HG03103 (cell line): ENCODE measurements around the gene GPR161.
"Not testable (repeated sequence)": the region's sequence is repeated elsewhere in the genome, so short reads cannot be mapped to it uniquely, and the experiment has no call there.

ENCODE experiments used
- ATAC-seq: cut with Tn5 transposase; IDR thresholded peaks from one replicate; pipeline ENCODE4 v1.9.1; 2021; ENCODE audit warnings: low read depth; ENCODE audit not compliant: unreplicated experiment

Gene GPR161, protein sequence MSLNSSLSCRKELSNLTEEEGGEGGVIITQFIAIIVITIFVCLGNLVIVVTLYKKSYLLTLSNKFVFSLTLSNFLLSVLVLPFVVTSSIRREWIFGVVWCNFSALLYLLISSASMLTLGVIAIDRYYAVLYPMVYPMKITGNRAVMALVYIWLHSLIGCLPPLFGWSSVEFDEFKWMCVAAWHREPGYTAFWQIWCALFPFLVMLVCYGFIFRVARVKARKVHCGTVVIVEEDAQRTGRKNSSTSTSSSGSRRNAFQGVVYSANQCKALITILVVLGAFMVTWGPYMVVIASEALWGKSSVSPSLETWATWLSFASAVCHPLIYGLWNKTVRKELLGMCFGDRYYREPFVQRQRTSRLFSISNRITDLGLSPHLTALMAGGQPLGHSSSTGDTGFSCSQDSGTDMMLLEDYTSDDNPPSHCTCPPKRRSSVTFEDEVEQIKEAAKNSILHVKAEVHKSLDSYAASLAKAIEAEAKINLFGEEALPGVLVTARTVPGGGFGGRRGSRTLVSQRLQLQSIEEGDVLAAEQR

DNA sequence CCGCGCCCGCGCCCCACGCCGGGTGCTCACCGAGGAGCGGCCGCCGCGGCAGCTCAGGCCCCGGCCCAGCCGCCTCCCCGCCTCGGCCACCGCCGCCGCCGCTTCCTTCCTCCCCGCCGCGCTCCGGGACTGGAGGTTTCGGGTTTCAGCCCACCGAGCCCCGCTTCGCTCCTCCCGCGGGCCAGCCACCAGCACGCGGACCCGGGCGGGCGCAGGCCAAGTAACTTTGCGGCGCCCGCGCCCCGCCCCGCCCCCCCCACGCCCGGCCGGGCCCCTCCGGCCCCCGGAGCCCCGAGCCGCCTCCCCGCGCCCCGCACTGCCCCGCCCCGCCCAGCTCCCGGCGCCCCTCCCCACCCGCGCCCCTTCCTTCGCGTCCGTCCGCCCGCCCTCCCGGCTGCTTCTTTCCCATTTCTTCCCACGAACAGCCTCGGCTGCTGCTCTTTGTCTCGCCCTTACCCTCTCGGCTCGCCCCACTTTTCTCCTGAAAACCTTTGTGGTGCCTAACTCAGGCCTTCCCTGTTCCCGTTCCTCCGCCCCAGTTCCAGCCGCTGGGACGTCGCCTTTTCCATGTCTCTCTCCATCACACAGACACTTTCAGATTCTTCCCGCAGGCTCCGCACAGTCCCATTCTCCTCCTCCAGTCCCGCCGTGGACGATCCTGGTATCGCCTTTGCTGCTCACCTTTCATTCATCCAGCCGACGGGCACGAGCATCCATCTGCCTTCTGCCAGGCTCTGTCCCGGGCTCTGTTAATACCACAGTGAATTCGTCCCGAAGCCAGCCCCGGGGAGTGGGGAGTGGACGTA lies at the start of gene GPR161:
Gene GPR161 (minus strand): TSS at position 222 of the 806 bp plus-strand sequence. CDS start 32,080 bp downstream, outside the sequence.
- ATAC-seq, result no peak

DNA sequence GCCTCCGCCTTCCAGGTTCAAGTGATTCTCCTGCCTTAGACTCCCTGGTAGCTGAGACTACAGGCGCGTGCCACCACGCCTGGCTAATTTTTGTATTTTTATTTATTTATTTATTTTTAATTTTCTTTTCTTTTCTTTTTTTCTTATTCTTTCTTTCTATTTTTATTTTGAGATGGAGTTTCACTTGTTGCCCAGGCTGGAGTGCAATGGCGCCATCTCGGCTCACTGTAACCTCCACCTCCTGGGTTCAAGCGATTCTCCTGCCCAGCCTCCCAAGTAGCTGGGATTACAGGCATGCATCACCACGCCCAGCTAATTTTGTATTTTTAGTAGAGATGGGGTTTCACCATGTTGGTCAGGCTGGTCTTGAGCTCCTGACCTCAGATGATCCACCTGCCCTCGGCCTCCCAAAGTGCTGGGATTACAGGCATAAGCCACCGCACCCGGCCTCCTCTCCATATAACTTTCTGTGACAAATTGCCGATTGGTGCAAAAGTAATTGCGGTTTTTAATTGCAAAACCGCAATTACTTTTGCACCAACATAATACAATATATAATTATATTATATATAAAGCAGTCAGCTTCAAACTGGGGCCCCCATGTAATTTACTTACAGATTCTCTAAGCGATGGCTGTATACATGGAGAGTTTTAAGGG lies 44.5 kb upstream of the GPR161 start:
- ATAC-seq, result not testable (repeated sequence)

DNA sequence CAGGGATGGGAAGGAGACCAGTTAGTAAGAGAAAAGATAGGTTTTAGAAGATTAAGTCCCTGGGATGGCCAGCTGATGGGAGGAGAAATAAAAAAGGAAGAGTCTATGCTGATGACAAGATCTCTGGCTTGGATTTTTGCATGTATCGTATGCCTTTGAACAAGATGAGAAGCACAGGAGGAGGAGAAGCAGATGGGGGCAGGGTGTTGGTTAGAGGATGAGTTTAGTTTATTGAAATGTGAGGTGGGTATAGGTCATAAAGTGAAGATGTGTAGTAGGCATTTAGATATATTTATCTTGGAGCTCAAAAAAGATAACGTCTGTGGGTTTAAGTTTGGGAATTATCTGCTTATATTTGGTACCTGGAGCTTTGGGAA lies 43.4 kb upstream of the GPR161 start:
- no peak for ATAC-seq

DNA sequence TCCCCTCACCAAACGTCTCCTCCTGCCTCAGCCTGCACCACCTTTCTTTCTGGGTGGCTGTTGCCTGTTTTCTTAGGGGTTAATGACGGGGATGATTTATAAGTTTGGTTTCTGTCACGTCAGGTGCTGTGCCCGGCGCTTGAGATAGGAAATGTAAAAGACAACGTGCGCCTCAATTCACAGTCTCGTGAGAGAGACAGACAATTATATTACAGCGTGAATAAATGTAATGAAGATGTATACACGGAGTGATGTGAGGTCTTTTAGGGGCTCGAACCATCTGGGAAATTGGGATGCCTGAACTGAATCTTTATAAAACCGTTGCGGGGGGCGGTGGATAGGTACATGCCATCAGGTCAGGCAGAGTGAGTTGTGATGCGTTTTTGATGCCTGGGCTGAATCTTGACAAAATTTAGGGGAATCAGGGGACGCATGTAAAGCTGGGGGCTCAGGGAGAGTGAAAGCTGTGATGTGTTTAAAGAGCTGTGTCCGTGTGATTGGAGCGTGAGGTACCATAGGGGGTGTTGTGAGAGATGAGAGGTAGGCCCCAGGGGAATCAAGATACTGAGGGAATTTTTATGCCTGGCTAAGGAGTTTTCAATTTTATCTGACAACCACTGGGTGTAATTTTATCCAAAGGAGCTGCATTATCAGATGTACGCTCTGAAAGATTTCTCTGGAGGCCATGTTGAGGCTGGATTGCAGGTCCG lies 42.9 kb upstream of the GPR161 start:
- ATAC-seq, result no peak

DNA sequence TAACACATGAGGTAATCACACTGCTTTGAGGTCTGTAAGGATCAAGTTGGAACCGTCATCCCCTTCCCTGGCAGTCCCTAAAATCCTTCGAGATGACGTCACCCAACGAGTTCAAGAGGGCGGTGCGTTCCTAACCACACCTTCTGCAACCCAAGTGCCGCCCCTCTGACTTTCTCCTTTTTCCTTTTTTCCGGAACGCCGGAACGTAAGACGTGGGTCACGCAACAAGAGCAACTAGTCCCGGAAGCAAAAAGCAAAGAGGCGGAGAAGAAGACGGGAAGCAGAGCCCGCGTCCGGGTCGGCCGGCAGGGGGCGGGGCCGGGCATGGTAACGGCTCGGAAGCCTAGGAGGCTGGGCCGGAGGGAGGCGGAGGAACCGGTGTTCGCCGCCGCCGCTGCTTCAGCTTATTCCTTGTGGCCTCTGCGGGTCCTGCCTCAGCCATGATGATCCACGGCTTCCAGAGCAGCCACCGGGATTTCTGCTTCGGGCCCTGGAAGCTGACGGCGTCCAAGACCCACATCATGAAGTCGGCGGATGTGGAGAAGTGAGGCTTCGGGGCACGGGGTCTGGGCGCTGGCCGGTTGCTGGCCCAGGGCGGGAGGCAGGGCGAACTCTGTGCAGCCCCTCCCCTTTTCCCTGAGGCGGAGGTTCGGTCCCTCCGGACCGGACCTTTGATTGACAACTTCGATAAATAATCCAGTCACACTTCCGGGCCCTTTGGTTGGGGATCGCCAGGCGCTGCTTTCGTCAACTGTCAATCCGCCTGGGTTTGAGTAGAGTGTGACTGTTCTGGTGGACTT lies 42.1 kb upstream of the GPR161 start, which contains the start of gene TIPRL:
Gene TIPRL (plus strand): TSS at position 325 of the 800 bp plus-strand sequence. CDS start 116 bp downstream, at position 441.
- peak; percentile 90 for ATAC-seq

DNA sequence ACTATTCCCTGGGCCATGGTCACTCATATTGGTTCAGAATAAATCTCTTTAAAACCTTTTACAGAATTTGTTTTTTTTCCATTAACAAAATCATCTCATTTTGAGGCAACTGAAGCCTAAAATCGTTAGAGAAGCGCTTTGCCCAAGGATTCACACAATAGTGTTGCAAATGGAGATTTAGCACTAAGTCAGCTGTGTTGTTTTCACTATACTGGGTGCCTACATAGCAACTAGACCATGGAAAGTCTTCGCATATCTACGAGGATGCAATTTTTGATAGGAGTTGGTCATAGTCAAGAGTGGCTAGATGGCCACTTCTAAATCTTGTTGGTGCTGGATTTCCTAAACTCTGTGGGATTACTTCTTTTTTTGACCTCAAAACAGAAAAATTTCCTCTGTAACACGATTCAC lies 41.5 kb upstream of the GPR161 start:
- ATAC-seq, result no peak

DNA sequence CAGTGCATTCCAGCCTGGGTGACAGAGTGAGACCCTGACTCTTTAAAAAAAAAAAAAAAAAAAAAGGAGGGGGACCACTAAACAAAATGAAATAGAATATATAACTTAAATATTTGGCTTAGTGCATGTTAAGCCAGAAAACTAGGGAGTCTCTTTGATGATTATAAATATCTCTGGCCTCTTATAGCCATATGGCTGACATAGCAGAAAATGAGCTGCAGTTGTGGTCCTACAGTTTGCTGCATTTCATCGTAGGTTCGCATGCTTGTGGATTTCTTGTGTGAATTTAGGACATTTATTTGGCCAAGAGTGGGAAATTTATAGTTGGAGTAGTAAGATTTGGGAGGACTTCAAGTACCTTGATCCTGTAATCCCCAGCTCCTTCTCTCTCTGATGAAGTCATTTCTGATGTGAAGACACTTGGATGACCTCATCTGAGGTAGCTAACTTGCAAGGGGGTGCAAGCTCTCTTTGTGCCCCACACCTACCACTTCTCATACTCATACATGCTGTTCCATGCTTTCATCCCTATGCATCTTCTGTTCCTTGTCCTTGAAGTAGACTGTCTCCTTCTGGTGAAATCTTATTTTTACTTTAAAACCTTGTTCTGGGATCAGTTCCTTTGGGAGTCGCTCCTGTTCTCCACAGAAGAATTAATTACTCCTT lies 35.7 kb upstream of the GPR161 start:
- no peak for ATAC-seq

DNA sequence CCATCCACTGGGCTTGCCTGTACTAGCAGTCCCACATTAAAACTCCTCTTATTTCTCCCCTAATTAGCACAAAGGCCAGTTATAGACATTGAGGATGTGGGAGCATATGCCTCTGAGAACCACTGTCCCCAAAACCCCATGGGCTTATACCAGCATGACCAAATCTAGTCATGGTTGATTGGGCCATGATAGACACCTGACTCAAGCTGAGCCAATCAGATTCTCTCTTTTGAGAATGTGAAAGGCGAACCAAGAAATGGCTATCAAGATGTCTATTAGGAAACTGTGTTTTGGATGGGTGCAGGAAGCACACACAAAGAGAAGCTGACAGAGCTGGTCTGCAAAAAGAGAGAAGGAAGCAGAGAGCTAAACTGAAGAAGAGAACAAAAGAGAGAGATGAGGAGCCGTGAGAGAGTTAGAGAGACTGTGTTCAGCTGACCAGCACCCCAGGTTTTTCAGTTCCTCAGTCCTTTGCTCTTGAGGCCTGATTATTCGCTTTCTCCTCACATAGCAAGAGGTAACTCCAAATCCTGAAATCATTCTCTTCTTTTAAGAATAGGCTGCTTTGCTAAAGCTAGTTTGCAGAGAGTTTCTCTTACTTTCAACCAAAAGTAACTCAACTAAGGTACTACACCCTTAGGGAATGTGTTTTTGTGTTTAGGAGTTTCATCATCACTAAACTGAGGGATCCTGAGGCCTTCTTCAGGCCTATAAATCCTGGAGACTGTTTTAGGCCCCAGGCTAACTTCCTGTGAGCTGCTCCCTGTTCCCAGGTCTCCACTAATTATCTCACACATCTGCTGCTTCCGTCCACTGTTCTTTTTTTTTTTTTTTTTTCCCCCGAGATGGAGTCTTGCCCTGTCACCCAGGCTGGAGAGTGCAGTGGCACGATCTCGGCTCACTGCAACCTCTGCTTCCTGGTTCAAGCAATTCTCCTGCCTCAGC lies 34.1 kb upstream of the GPR161 start:
- no peak for ATAC-seq

DNA sequence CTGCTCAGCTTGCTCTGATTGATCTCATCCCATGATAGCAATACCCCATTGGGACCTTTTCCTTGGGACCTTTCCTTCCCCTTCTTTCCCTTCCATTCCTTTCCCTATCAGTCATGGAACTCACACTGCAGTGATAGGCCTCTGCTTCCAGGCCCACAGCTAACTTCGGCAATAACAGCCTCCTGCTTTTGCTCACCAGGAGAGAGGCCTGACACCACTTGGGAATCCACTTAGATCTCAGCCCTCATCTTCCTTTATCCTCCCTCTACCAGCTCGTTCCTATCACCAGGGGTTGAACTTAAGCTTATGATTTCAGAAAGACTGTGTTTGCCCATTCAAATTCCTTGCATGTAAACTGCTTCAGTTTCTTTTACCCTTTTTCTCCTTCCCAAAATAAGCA lies 31.1 kb upstream of the GPR161 start:
- no peak for ATAC-seq

DNA sequence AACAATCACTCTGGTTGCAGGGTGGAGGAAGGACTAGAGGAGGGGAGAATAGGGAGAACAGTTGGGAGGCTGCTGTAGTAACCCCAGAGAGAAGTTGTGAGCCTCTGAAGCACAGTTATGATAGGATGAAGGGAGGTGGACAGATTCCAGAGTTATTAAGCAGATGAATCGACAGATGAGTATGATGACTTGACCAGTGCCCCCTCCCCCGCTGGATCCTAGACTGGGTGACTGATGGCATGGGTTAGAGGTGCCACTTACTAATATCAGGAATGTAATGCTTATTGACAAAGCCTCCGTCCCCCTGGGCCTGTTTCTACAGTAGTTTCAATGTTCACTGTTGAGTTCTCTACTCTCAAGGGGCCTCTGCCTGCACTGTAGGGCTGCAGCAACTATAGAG lies 28.0 kb upstream of the GPR161 start:
- ATAC-seq, result no peak

DNA sequence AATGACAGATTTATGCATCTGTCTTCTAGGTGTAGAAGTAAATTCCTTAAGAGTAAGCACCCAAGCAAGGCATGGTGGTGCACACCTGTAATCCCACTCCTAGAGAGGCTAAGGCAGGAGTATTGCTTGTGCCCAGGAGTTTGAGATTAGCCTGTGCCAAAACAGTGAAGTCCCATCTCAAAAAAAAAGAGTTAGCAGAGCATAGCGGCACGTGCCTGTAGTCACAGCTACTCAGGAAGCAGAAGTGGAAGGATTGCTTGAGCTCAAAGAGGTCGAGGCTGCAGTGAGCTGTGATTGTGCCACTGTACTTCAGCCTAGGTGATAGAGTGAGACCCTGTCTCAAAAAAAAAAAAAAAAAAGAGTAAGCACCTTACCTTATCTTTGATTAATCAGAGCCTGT lies 26.9 kb upstream of the GPR161 start:
- no peak for ATAC-seq

DNA sequence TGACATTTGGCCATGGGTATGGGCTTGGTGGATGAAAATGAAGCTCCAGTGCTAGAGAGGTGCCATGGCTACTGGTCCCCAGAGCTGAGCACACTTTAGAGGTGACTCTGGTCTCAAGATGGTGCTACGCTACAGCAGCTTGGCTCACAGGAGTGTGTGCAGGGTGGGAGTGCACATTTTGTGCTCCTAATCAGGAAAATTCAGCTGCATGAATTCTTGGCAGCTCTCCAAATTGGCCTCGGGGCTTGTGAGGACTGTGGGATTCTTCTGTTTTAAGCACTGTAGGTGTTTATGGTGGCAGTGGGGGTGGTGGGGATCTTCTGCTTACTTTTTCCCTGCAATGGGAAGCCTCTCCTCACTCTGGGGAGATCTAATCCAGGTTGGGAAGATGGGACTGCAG lies 24.7 kb upstream of the GPR161 start:
- no peak for ATAC-seq

DNA sequence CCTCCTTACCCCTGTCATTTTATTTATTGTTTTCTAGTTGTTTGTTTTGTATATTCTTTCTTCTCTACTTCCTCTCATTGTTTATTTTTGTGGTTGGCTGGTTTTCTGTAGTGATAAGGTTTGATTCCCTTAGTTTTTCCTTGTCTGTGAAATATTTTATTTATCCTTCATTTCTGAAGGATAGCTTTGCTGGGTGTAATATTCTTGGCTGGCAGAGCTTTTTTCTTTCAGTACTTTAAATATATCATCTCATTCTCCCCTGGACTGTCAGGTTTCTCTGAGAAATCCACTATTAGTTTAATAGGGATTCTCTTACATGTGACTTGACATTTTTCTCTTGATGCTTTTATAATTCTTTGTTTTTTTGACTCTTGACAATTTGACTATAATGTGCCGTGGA lies 23.2 kb upstream of the GPR161 start:
- ATAC-seq, result no peak

DNA sequence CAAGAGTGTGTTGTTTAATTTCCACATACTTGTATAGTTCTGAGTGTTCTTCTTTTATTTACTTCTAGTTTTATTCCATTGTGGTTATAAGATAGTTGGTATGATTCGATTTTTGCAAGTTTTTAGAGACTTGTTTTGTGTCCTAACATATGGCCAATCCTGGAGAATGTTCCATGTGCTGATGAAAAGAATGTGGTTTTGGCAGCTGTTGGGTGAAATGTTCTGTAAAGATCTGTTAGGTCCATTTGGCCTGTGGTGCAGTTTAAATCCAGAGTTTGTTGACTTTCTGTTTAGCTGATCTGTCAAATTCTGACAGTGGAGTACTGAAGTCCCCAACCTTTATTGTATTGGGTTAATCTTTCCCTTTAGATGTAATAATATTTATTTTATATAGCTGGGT lies 22.5 kb upstream of the GPR161 start:
- no peak for ATAC-seq

DNA sequence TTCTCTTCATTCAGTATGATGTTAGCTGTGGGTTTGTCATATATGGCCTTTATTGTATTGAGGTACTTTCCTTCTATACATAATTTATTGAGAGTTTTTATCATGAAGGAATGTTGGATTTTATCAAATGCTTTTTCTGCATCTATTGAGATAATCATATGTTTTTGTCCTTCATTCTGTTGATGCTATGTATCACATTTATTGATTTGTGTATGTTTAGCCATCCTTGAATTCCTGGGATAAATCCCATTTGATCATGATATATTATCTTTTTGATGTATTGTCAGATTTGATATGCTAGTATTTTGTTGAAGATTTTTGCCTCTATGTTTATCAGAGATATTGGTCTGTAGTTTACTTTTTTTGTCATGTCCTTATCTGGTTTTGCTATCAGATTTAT lies 20.9 kb upstream of the GPR161 start:
- no peak for ATAC-seq

DNA sequence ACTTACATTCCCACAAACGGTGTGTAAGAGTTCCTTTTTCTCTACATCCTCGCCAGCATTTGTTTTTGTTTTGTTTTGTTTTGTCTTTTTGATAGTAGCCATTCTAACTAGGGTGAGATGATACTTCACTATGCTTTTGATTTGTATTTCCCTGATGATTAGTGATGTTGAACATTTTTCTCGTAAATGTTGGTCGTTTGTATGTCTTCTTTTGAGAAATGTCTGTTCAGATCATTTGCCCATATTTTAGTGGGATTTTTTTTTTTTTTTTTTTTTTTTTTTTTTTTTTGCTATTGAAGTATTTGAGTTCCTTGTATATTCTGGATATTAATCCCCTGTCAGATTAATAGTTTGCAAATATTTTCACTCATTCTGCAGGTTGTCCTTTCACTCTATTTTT lies 19.2 kb upstream of the GPR161 start:
- ATAC-seq, result no peak

DNA sequence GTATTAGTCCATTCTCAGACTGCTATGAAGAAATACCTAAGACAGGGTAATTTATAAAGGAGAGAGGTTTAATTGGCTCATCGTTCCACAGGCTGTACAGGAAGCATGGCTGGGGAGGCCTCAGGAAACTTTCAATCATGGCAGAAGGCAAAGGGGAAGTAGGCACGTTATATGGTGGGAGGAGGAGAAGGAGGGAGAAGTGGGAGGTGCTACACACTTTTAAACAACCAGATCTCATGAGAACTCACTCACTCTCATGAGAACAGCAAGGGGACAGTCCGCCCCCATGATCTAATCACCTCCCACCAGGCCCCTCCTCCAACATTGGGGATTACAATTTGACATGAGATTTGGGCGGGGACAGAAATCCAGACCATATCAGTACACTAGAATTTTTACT lies 18.0 kb upstream of the GPR161 start:
- not testable (repeated sequence) for ATAC-seq

DNA sequence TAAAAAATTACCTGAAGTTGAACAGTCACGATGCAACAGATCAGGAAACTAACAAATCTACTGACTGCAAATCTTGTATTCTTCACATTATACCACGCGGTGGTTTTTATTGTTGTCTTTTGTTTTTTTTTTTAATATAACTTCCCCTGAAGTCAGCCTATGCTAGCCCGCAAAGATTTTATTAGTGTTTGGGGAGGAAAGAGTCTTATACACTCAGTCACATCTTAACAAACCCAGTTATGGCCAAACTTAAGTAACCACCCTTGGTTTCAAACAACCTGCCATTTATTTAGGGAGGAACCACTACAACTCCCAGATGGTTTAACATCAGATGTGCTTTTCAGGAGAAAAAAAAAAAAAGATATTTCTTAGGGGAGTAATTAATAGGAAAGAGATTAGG lies 15.2 kb upstream of the GPR161 start:
- ATAC-seq, result no peak
